Effector memory CD4-positive, alpha-beta T cell (primary cell): ENCODE measurements around the gene PPP2R5C.
"Not testable (repeated sequence)": the region's sequence is repeated elsewhere in the genome, so short reads cannot be mapped to it uniquely, and the experiment has no call there.

Source experiments
- DNase-seq, 3 donors: peaks; one replicate each; pipeline ENCODE4 v3.0.0-alpha.2; 2020
- H3K27ac ChIP-seq: 2 replicates; pipeline ENCODE4 v1.7.0; 2013; ENCODE audit warnings: mild to moderate bottlenecking, low read length, moderate library complexity; ENCODE audit not compliant: insufficient read depth, poor library complexity, severe bottlenecking
- H3K27me3 ChIP-seq: replicated peaks from 2 replicates; pipeline ENCODE4 v1.7.0; 2013; ENCODE audit warnings: mild to moderate bottlenecking, low read length; ENCODE audit not compliant: insufficient read depth, control insufficient read depth, poor library complexity, severe bottlenecking
- H3K36me3 ChIP-seq: 2 replicates; pipeline ENCODE4 v1.7.0; 2013; ENCODE audit warnings: mild to moderate bottlenecking, low read length, moderate library complexity; ENCODE audit not compliant: control insufficient read depth, insufficient read depth
- H3K4me1 ChIP-seq: 2 replicates; pipeline ENCODE4 v1.7.0; 2013; ENCODE audit warnings: low read length, mild to moderate bottlenecking; ENCODE audit not compliant: control insufficient read depth, insufficient read depth, poor library complexity, severe bottlenecking
- H3K4me3 ChIP-seq: 2 replicates; pipeline ENCODE4 v1.7.0; 2013; ENCODE audit warnings: low read length, low read depth, mild to moderate bottlenecking; ENCODE audit not compliant: insufficient read depth, poor library complexity, severe bottlenecking
- H3K9me3 ChIP-seq: 2 replicates; pipeline ENCODE4 v1.7.0; 2013; ENCODE audit warnings: mild to moderate bottlenecking, low read length, moderate library complexity; ENCODE audit not compliant: control insufficient read depth

The PPP2R5C gene

GRCh38 chr14:101744382-101744781 is 17.1 kb upstream of the PPP2R5C start:
- not testable (repeated sequence) for H3K27me3 ChIP-seq, H3K36me3 ChIP-seq, H3K9me3 ChIP-seq

GRCh38 chr14:101749756-101750155 is 11.8 kb upstream of the PPP2R5C start:
- not testable (repeated sequence) for H3K27me3 ChIP-seq, DNase-seq, H3K9me3 ChIP-seq

More at GRCh38 chr14:101744382-101744781, 17.1 kb upstream of the PPP2R5C start:
- DNase-seq, H3K4me1 ChIP-seq, H3K27ac ChIP-seq, H3K4me3 ChIP-seq: not testable (repeated sequence)

GRCh38 chr14:101754893-101755292 is 6.6 kb upstream of the PPP2R5C start:
- H3K4me1 ChIP-seq: no peaks in the 10 kb centered on the region
- H3K27ac ChIP-seq: no peak overlapping the region
- DNase-seq: no peak
- H3K9me3 ChIP-seq: no peaks in the 10 kb centered on the region
- H3K4me3 ChIP-seq: no peak overlapping the region
- no peaks in the 10 kb centered on the region for H3K36me3 ChIP-seq
- H3K27me3 ChIP-seq: no peaks in the 10 kb centered on the region

More at GRCh38 chr14:101749756-101750155, 11.8 kb upstream of the PPP2R5C start:
- H3K4me3 ChIP-seq, H3K27ac ChIP-seq, H3K36me3 ChIP-seq, H3K4me1 ChIP-seq: not testable (repeated sequence)

GRCh38 chr14:101755591-101756324 is 5.8 kb upstream of the PPP2R5C start:
- Histone ChIP-seq H3K9me3 (no peaks in the 10 kb centered on the region), H3K4me3 (no peak overlapping the region), H3K4me1 (peaks cover 3% of the 10 kb centered on the region), H3K27me3 (no peaks in the 10 kb centered on the region), H3K27ac (no peak overlapping the region), H3K36me3 (no peaks in the 10 kb centered on the region)
- DNase-seq: no peak

- Histone ChIP-seq H3K4me3 (no peak overlapping the region), H3K9me3 (no peaks in the 10 kb centered on the region), H3K27ac (no peak overlapping the region), H3K36me3 (no peaks in the 10 kb centered on the region), H3K27me3 (no peaks in the 10 kb centered on the region), H3K4me1 (peaks cover 7% of the 10 kb centered on the region)
- no peak for DNase-seq
Measured at GRCh38 chr14:101757064-101757838, 4.3 kb upstream of the PPP2R5C start.

GRCh38 chr14:101757839-101758211 is 3.7 kb upstream of the PPP2R5C start:
- H3K27me3 ChIP-seq: no peaks in the 10 kb centered on the region
- H3K4me1 ChIP-seq: peaks cover 7% of the 10 kb centered on the region
- no peaks in the 10 kb centered on the region for H3K36me3 ChIP-seq
- no peaks in the 10 kb centered on the region for H3K9me3 ChIP-seq
- H3K4me3 ChIP-seq: no peak overlapping the region
- DNase-seq: no peak
- H3K27ac ChIP-seq: no peak overlapping the region

GRCh38 chr14:101758913-101759593 is 2.5 kb upstream of the PPP2R5C start:
- DNase-seq: no peak
- Histone ChIP-seq H3K9me3 (no peaks in the 10 kb centered on the region), H3K27me3 (no peaks in the 10 kb centered on the region)

GRCh38 chr14:101760138-101761011 is 1.1 kb upstream of the PPP2R5C start:
- H3K4me3 ChIP-seq: peak overlapping the region; percentile 93
- H3K27ac ChIP-seq: peak overlapping the region; percentile 22
- peaks cover 5% of the 10 kb centered on the region for H3K36me3 ChIP-seq
- H3K4me1 ChIP-seq: peaks cover 11% of the 10 kb centered on the region
- no peaks in the 10 kb centered on the region for H3K9me3 ChIP-seq
- peak; percentile 96 to 98 (median 96) for DNase-seq
- H3K27me3 ChIP-seq: no peaks in the 10 kb centered on the region

More at GRCh38 chr14:101758913-101759593, 2.5 kb upstream of the PPP2R5C start:
- Histone ChIP-seq H3K4me3 (no peak overlapping the region), H3K36me3 (no peaks in the 10 kb centered on the region), H3K4me1 (peaks cover 10% of the 10 kb centered on the region), H3K27ac (no peak overlapping the region)

- Histone ChIP-seq H3K9me3 (no peaks in the 10 kb centered on the region), H3K4me3 (peak overlapping the region; percentile 87), H3K27ac (peak overlapping the region; percentile 61), H3K4me1 (peaks cover 11% of the 10 kb centered on the region), H3K27me3 (no peaks in the 10 kb centered on the region), H3K36me3 (peaks cover 9% of the 10 kb centered on the region)
- DNase-seq: peak in 1 of 3 donors; percentile 22
Measured at GRCh38 chr14:101761881-101762529, 496 bp downstream of the PPP2R5C start.
